Loucy (cell line): ENCODE data around the gene ZNF32.

Source experiments
- EZH2phosphoT487 ChIP-seq: fragments of 200-600 bp; IDR thresholded peaks from 2 replicates; pipeline ENCODE4 v1.6.1; 2018; ENCODE audit warnings: antibody characterized with exemption, mild to moderate bottlenecking, moderate library complexity, borderline replicate concordance
- TF ChIP-seq, protein P1 (sequence below): fragments of 200-600 bp; sonication (generic); conservative IDR thresholded peaks from 2 replicates; pipeline ENCODE4 v1.5.1; 2014; ENCODE audit warnings: mild to moderate bottlenecking, antibody characterized with exemption, low read length

DNA sequence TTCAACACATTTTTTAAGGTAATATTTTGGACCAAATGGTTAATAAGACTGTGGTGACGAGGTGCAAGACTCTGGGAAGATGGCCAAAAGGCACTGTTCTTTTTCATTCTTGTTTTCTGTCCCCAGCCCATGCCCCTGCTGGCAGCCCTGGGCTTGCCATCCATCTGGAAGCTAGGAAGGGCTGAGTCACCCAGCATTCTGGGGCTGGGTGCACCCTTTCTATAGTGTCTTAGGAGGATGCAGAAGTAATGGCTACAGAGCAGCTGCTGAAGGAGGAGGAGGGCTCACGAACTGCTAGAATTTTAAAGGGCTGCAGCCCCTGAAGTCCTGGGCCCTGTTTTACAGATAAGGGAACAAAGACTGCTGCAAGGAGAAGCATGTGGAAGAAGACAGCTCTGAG lies 42.8 kb upstream of the ZNF32 start:
- TF ChIP-seq, protein P1, sequence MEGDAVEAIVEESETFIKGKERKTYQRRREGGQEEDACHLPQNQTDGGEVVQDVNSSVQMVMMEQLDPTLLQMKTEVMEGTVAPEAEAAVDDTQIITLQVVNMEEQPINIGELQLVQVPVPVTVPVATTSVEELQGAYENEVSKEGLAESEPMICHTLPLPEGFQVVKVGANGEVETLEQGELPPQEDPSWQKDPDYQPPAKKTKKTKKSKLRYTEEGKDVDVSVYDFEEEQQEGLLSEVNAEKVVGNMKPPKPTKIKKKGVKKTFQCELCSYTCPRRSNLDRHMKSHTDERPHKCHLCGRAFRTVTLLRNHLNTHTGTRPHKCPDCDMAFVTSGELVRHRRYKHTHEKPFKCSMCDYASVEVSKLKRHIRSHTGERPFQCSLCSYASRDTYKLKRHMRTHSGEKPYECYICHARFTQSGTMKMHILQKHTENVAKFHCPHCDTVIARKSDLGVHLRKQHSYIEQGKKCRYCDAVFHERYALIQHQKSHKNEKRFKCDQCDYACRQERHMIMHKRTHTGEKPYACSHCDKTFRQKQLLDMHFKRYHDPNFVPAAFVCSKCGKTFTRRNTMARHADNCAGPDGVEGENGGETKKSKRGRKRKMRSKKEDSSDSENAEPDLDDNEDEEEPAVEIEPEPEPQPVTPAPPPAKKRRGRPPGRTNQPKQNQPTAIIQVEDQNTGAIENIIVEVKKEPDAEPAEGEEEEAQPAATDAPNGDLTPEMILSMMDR: no peak
- no peak for TF ChIP-seq EZH2phosphoT487
